HG03066 (cell line): Measurements from ENCODE around the gene LBX1.
"Not testable (repeated sequence)": the region's sequence is repeated elsewhere in the genome, so short reads cannot be mapped to it uniquely, and the experiment has no call there.

Experiments used
- ATAC-seq: cut with Tn5 transposase; IDR thresholded peaks from one replicate; pipeline ENCODE4 v1.9.1; 2021; ENCODE audit warnings: low read depth; ENCODE audit not compliant: unreplicated experiment

LBX1 gene

DNA sequence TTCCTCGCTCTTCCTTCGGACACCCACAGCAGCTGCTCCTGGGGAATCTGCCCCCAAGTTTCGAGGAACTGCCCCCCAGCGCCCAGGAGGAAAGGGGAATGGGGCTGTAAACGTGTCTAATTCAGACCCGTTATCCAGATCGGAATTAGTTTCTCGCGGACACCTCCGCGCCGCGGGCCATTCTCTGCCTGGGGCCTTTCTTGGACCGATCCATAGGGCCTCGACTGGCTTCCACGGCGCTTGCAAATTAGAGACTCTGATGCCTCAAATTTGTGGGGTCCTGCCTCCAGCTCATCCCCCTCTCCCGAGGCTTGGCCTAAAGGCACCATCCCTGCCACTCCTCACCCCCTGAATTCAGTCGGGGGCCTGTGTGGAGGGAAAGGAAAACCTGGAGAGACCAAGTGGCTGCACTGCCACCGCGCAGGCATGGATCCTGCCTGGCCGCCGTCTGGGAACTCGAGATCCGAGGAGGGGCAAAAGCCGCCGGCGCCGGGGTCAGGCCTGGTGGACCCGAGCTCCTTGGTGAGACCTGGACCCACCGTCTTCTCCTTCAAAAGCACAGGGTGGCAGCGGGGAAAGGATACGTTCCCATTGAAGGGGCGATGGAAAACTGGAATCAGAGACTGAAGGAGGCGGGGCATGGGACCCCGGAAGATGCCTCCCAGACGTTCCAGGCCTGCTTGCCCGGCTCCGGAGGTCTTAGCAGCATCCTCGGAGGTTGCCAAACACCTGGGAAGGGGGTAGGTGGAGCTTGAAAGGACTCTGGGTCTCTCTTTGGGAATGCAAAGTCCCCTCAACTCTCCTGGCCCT is 13.7 kb downstream of the LBX1 start:
- ATAC-seq: no peak

DNA sequence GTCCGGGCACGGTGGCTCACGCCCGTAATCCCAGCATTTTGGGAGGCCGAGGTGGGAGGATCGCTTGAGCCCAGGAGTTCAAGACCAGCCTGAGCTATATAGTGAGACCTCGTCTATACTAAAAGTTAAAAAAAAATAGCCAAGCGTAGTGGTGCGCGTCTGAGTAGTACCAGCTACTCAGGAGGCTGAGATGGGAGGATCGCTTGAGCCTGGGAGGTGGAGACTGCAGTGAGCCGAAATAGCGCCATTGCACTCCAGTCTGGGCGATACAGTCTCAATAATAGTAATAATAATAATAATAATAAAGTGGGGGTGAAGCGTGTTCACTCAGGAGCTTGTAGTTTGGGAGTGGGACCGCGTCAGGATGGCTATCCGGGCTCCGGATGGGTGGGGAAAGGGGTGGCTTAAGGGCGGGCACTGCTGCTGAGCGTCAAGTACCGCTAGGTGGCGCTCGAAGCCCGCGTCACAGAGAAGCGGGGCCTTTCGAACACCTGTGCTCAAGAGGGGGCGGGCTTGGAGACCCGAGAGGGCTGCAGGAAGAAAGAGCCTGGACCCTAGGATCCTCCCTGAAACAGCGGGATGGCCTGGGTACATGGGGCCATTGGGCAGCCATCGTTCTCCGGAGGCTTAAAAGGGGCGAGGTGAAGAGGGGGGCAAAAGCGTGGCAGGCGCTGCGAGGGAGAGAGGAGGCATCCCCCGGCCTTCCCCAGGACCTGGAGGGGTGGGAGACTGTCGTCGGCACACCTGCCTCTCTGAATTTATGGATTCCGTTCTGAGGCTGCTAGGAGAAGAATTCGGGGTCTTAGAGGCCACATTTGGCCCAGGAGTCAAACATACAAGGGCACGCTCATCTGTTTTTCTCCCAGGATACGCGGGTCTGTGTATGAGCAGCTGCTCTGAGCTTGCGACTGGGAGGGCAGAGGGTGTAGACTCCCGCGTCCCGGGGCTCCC is 14.5 kb downstream of the LBX1 start:
- no peak for ATAC-seq

DNA sequence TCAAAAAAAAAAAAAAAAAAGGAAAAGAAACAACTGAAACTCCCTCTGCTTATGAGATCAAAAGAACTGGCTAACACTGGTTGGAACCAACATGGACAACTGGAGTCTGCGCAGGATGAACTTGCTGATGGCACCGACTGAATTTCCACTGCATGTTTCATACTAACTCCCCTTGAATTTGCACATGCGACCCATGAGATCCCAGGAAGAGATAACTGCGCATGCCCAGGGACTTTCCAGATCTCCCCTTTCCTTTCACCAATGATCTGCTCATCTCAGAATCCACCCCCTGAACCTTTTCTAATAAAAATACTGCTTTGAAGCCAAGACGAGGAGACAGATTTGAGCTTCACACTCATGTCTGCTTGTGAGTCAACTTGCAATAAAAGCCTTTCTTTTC is 20.7 kb downstream of the LBX1 start:
- no peak for ATAC-seq

DNA sequence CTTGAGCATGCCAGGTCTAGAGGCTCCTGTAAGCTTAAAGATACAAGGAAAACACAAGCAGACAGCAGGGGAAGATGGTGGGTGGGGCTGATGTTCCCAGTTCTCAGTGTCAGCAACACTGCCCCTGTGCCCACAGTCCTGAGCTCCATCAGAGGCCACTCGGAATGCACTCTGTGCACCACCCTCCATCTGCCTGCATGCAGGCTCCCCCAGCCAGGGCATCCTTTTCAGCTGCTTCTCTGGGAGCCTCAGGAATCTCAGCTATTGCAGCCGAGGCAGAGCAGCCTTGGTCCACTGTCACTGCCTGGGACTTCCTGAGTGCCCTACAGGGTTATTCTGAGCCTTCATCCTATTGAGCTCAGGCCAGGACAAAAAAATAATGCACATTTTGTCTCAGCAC is 22.2 kb downstream of the LBX1 start:
- ATAC-seq: no peak

DNA sequence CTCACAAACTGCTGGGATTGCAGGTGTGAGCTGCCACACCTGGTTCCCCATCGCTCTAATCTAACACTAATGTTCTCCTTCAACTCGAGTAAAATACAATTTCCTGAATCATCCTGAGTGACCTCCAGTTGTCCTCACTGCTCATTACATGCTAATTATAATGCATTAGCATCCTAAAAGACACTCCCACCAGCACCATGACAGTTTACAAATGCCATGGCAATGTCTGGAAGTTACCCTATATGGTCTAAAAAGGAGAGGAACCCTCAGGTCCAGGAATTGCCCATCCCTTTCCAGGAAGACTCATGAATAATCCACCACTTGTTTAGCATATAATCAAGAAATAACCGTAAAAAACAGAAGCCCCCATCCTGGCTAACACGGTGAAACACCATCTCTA is 26.6 kb downstream of the LBX1 start:
- not testable (repeated sequence) for ATAC-seq

DNA sequence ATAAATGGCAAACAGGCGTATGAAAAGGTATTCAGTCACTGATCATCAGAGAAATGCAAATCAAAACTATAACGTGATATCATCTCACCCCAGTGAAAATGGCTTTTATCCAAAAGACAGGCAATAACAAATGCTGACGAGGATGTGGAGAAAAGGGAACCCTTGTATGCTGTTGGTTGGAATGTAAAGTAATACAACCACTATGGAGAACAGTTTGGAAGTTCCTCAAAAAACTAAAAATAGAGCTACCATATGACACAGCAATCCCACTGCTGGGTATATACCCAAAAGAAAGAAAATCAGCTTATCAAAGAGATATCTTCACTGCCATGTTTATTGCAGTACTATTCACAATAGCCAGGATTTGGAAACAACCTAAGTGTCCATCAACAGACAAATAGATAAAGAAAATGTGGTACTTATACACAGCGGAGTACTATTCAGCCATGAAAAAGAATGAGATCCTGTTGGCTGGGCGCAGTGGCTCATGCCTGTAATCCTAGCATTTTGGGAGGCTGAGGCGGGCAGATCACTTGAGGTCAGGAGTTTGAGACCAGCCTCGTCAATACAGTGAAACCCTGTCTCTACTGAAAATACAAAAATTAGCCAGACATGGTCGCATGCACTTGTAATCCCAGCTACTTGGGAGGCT is 30.8 kb downstream of the LBX1 start:
- not testable (repeated sequence) for ATAC-seq

DNA sequence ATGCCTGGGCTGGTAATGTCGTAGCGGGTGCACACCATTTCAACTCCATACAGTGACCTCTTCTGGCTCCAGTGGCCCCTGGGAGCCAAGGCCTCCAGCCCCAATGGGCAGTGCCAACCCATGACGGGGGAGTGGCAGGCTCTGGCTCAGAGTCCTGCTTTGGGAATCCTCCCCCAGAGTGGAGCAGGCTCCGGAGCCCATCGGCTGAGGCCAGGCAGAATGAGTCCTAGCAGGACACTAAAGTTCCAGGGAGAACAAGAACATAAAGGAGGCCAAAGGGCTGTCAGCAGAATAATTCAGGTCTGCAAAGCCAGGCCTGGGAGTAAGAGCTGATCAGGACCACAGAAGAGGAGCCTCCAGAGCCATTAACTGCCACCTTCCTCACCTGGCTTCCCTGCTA is 33.3 kb downstream of the LBX1 start:
- no peak for ATAC-seq

DNA sequence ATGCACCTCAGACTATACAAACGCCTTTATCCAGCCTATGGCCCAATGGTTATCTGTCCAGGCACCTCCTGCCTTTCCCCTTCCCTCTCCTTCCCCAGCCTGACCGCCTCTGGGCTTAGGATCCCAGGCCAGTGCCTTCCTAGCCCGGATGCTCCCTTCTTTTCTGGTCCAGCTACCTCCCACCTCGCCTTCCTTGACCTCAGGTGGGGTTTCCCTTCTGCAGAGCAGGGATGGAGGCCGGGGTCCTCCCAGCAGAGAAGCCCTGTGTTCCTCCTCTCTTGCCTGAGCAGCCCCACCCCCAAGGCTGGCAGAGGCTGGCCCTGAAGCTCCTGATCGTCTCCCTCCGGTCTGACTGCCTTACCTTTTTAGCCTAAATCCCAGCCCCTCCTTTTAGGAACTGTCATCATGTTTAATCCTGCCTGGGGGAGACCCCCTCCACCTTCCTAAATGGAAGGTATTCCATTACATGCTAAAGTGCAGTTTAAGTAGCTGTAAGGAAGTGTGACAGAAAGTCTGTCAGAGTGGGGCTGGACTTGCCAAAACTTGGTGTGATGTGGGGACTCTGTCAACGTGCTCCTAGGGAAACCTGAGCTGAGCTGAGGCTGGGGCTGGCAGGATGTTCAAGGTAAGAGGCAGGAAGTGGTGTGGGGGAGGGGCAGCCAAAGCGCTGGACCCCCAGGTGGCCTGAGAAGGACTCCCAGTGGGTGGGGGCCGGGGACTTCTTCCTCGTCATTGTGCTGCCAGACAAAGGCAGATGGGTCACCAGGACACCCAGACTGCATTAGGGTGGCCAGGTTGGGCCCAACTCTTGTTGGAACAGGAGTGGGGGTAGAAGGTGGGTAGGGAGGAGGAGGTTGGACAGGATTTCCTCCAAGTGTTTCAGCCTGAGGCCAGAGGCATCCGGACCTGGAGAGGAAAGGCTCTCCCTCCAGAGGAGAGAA is 39.5 kb downstream of the LBX1 start:
- ATAC-seq: no peak

DNA sequence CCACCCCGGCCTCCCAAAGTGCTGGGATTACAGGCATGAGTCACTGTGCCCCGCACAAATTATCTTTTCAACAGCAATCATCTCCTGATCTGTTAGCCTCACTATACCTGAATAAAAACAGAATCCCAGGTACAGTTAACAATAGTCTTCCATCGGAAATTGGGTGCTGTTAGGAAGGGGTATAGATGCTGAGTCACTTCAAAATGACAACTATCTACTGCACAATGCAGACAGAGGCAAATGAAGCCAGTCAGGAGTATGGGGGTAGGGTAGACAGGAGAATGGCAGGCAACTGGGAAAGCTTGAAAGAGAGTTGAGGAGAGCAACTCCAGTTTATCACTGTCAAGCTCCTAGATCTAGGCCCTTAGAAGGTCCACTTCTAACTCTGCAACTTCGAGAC is 40.3 kb downstream of the LBX1 start:
- no peak for ATAC-seq

DNA sequence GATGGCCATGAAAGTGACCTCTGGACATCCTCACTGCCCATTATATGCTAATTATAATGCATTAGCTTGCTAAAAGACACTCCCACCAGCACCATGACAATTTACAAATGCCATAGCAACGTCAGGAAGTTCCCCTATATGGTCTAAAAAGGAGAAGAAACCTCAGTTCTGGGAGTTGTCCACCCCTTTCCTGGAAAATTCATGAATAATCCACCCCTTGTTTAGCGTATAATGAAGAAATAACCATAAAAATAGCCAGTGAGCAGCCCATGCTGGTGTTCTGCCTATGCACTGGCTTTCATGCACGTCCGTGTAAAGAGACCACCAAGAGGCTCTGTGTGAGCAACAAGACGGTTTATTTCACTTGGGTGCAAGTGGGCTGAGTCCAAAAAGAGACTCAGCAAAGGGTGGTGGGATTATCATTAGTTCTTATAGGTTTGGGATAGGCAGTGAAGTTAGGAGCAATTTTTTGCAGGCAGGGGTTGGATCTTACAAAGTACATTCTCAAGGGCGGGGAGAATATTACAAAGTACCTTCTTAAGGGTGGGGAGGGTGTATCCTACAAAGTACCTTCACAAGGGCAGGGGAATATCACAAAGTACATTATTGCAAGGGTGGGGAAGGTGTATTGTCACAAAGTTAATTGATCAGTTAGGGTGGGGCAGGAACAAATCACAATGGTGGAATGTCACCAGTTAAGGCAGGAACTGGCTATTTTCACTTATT is 45.6 kb downstream of the LBX1 start:
- no peak for ATAC-seq

DNA sequence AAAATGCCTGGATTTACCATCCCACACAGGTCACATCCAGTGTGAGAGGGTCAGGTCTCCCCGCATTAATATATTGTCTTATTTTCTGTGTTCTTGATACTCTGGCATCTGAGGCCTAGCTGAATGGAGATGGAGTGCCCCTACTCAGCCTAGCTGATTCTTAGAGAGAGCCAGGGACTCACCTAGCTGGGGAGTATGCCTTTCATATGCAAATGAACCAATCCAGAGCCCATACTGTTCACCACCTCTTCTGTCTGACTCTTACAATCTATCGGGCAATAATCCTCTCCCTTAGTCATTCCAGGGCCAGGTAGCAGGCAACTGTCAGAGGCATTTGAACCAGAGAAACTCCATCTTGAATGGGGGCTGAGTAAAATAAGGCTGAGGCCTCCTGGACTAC is 46.3 kb downstream of the LBX1 start:
- ATAC-seq: no peak
